Measurements from ENCODE around the gene STAT1. TPM values are rescaled to one million over a fixed set of nuclear protein-coding genes. Genes with fewer than 3 reads are reported as not detected.

Gene STAT1
- total RNA-seq, 3 donors from 2014 or later (not counting 1 experiment from before 2014, with no cell fraction given): 49.1 to 91.6 (median 86.2) TPM

DNA sequence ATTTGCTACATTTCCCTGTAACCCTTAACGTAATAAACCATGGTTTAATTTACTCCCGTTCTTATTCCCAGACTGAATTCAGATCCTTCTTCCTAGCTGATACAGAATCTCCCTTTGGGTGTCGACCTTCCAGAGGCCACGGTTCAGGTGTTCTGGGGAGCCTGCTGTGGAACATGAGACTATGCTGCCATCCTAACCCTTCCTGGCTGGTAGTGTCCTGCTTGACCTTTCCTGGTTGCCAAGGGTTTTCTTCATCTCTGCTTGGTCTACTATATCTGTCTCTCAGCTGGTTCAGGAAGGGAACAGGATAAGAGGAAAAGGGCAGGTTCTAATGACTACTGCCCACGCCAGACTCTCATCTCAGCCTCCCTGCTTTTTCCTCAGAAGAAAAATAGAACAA is 36.5 kb downstream of the STAT1 start:
- Mint-ChIP-seq H3K27me3 (ENCODE audit: low read depth in 2 of 2) (no peaks in the 10 kb centered on the region), H3K36me3 (peaks cover 66% of the 10 kb centered on the region), H3K4me1 (peaks cover 0 to 6% of the 10 kb centered on the region in 2 donors), H3K9me3 (no peaks in the 10 kb centered on the region), H3K4me3 (no peak overlapping the region), H3K27ac (peak overlapping the region; percentile 9 to 70)
- DNase-seq (no peak), ATAC-seq (no peak)
- Histone ChIP-seq H3K27ac (ENCODE audit: low read length) (no peak overlapping the region), H3K4me1 (ENCODE audit: control insufficient read depth, insufficient read depth, low read length) (no peaks in the 10 kb centered on the region), H3K27me3 (ENCODE audit: control insufficient read depth, insufficient read depth, low read length) (no peaks in the 10 kb centered on the region), H3K36me3 (ENCODE audit: control insufficient read depth, insufficient read depth, low read length) (peaks cover 100% of the 10 kb centered on the region), H3K9me3 (ENCODE audit: control insufficient read depth, insufficient read depth, low read length) (no peaks in the 10 kb centered on the region), H3K4me3 (ENCODE audit: low read length) (no peak overlapping the region)
- TF ChIP-seq, protein P1, sequence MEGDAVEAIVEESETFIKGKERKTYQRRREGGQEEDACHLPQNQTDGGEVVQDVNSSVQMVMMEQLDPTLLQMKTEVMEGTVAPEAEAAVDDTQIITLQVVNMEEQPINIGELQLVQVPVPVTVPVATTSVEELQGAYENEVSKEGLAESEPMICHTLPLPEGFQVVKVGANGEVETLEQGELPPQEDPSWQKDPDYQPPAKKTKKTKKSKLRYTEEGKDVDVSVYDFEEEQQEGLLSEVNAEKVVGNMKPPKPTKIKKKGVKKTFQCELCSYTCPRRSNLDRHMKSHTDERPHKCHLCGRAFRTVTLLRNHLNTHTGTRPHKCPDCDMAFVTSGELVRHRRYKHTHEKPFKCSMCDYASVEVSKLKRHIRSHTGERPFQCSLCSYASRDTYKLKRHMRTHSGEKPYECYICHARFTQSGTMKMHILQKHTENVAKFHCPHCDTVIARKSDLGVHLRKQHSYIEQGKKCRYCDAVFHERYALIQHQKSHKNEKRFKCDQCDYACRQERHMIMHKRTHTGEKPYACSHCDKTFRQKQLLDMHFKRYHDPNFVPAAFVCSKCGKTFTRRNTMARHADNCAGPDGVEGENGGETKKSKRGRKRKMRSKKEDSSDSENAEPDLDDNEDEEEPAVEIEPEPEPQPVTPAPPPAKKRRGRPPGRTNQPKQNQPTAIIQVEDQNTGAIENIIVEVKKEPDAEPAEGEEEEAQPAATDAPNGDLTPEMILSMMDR (IDR thresholded peaks at IDR 0.05): no peak
- 98% methylated on average over 4 of the region's 5 CpGs for WGBS (ENCODE audit: insufficient coverage)
- intact Hi-C loops (cut with micrococcal nuclease): no loop called here

DNA sequence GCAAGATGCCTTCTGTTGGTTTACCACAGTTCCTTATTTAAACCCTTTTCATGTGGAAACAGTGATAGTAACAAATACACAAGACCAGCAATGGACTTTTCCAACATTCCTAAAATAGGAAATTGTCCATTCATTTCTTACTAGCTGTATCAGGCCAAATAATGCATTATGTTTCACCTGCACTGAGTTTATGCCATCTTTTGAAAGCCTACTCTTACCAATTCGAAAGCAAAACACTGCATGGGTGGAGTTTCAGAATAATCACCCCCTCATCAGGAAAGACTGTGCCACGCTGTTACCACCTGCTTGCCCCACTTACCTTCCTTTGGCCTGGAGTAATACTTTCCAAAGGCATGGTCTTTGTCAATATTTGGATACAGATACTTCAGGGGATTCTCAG is 37.5 kb downstream of the STAT1 start:
- no peak for ATAC-seq
- Mint-ChIP-seq H3K27me3 (ENCODE audit: low read depth in 2 of 2) (no peaks in the 10 kb centered on the region), H3K27ac (no peak overlapping the region), H3K36me3 (peaks cover 57% of the 10 kb centered on the region), H3K9me3 (no peaks in the 10 kb centered on the region), H3K4me3 (no peak overlapping the region), H3K4me1 (peaks cover 0 to 6% of the 10 kb centered on the region in 2 donors)
- intact Hi-C loops (cut with micrococcal nuclease): no loop called here
- Histone ChIP-seq H3K4me3 (ENCODE audit: low read length) (no peak overlapping the region), H3K36me3 (ENCODE audit: control insufficient read depth, insufficient read depth, low read length) (peaks cover 98% of the 10 kb centered on the region), H3K27ac (ENCODE audit: low read length) (no peak overlapping the region), H3K9me3 (ENCODE audit: control insufficient read depth, insufficient read depth, low read length) (no peaks in the 10 kb centered on the region), H3K27me3 (ENCODE audit: control insufficient read depth, insufficient read depth, low read length) (no peaks in the 10 kb centered on the region), H3K4me1 (ENCODE audit: control insufficient read depth, insufficient read depth, low read length) (no peaks in the 10 kb centered on the region)
- WGBS (ENCODE audit: insufficient coverage): 96% methylated on average over 2 of the region's 2 CpGs
- no peak for DNase-seq
- TF ChIP-seq, protein P1 (IDR thresholded peaks at IDR 0.05): no peak

DNA sequence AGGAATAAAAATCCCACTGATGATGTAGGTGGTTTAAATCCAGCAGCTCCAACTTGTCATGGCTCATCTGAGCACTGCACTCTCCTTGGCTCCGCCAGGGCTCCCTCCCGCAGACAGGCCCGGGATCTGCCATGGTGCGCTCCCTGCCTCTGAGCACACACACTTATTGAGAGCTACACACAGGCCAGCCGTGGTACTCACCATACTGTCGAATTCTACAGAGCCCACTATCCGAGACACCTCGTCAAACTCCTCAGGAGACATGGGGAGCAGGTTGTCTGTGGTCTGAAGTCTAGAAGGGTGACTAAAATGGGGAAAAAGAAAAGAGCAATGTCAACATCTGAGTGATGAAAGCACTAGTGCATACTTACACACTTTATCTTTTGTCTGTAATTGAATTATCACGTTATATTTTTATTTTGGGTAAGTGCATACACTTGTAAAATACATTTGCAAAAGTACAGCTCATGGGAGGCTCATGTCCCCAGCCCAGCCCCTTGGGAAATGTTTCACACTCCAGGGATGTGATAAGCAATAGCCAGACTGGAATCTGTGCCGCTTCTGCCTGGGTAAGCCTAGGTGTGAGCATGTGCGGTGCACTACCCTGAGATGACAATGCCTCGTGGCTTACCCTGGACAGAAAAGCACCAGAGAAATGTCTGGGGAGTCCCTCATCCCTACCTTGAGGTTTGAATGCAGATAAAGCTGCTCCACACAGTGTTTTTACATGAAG is 39.2 kb downstream of the STAT1 start:
- Mint-ChIP-seq H3K4me1 (peaks cover 0 to 6% of the 10 kb centered on the region in 2 donors), H3K36me3 (peaks cover 51% of the 10 kb centered on the region), H3K4me3 (no peak overlapping the region), H3K27ac (peak overlapping the region in 1 of 2 donors; percentile 49), H3K9me3 (no peaks in the 10 kb centered on the region), H3K27me3 (ENCODE audit: low read depth in 2 of 2) (no peaks in the 10 kb centered on the region)
- Histone ChIP-seq H3K9me3 (ENCODE audit: control insufficient read depth, insufficient read depth, low read length) (no peaks in the 10 kb centered on the region), H3K27ac (ENCODE audit: low read length) (no peak overlapping the region), H3K27me3 (ENCODE audit: control insufficient read depth, insufficient read depth, low read length) (no peaks in the 10 kb centered on the region), H3K36me3 (ENCODE audit: control insufficient read depth, insufficient read depth, low read length) (peaks cover 98% of the 10 kb centered on the region), H3K4me1 (ENCODE audit: control insufficient read depth, insufficient read depth, low read length) (no peaks in the 10 kb centered on the region), H3K4me3 (ENCODE audit: low read length) (no peak overlapping the region)
- WGBS (ENCODE audit: insufficient coverage): 94% methylated on average over 12 of the region's 12 CpGs
- TF ChIP-seq, protein P1 (IDR thresholded peaks at IDR 0.05): no peak
- peak in 1 of 3 donors; percentile 27 for ATAC-seq
- intact Hi-C loops (cut with micrococcal nuclease): no loop called here
- DNase-seq: no peak

Measured in natural killer cell (primary cell).